Glomerular visceral epithelial cell (primary cell): ENCODE measurements around the gene TCF7L1.
"Not testable (repeated sequence)": the region's sequence is repeated elsewhere in the genome, so short reads cannot be mapped to it uniquely, and the experiment has no call there.

Experiments
- DNase-seq: peaks from one replicate; pipeline ENCODE4 v3.0.0-alpha.2; 2016; ENCODE audit errors: extremely low spot score

The TCF7L1 gene

GRCh38 chr2:85132834-85133637, at the start of gene TCF7L1:
Gene TCF7L1 (plus strand): TSS chr2:85133392. CDS start chr2:85133685, 293 bp downstream.
- peak; percentile 66 for DNase-seq

GRCh38 chr2:85085563-85085962, 47.6 kb upstream of the TCF7L1 start:
- no peak for DNase-seq

- no peak for DNase-seq
Measured at GRCh38 chr2:85087541-85087940, 45.7 kb upstream of the TCF7L1 start.

GRCh38 chr2:85088921-85089320, 44.3 kb upstream of the TCF7L1 start:
- DNase-seq: no peak

GRCh38 chr2:85089585-85089984, 43.6 kb upstream of the TCF7L1 start:
- DNase-seq: no peak

- no peak for DNase-seq
Measured at GRCh38 chr2:85091838-85092237, 41.4 kb upstream of the TCF7L1 start.

GRCh38 chr2:85095094-85095493, 38.1 kb upstream of the TCF7L1 start:
- no peak for DNase-seq

GRCh38 chr2:85096616-85097015, 36.6 kb upstream of the TCF7L1 start:
- no peak for DNase-seq

- DNase-seq: no peak
Measured at GRCh38 chr2:85104228-85104627, 29.0 kb upstream of the TCF7L1 start.

- DNase-seq: no peak
Measured at GRCh38 chr2:85106489-85107180, 26.6 kb upstream of the TCF7L1 start.

- DNase-seq: no peak
Measured at GRCh38 chr2:85110991-85111560, 22.1 kb upstream of the TCF7L1 start.

- no peak for DNase-seq
Measured at GRCh38 chr2:85111819-85112281, 21.3 kb upstream of the TCF7L1 start.

- DNase-seq: no peak
Measured at GRCh38 chr2:85112906-85113625, 20.1 kb upstream of the TCF7L1 start.

- no peak for DNase-seq
Measured at GRCh38 chr2:85114586-85115330, 18.4 kb upstream of the TCF7L1 start.

GRCh38 chr2:85116207-85116606, 17.0 kb upstream of the TCF7L1 start:
- DNase-seq: no peak

- DNase-seq: no peak
Measured at GRCh38 chr2:85119900-85120299, 13.3 kb upstream of the TCF7L1 start.

GRCh38 chr2:85120363-85120762, 12.8 kb upstream of the TCF7L1 start:
- DNase-seq: no peak

- DNase-seq: not testable (repeated sequence)
Measured at GRCh38 chr2:85126462-85126861, 6.7 kb upstream of the TCF7L1 start.

- no peak for DNase-seq
Measured at GRCh38 chr2:85129861-85130260, 3.3 kb upstream of the TCF7L1 start.

GRCh38 chr2:85130407-85130806, 2.8 kb upstream of the TCF7L1 start:
- DNase-seq: no peak

- no peak for DNase-seq
Measured at GRCh38 chr2:85131116-85131515, 2.1 kb upstream of the TCF7L1 start.
